T1000 (cell line): ENCODE results near the gene NOC4L.

Experiments
- DNase-seq: peaks from one replicate; lab custom pipeline; 2025; ENCODE audit warnings: mixed read lengths; lab: John Stamatoyannopoulos, UW

The NOC4L gene

DNA sequence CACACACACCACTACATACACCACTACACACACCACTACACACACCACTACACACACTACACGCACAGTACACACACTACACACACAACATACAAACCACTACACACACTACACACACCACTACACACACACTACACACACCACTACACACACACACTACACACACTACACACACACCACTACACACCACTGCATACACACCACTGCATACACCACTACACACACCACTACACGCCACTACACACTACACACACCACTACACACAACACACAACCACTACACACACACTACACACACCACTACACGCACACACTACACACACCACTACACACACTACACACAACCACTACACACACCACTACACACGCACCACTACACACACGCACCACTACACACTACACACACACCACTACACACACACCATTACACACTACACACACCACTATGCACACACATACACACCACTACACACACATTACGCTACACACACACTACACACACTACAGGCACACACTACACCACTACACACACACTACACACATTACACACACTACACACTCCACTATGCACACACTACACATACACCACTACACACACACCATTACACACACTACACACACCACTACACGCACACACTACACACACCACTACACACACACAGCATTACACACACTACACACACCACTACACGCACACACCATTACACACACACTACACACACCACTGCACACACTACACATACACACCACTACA lies 12.5 kb downstream of the NOC4L start:
- no peak for DNase-seq

DNA sequence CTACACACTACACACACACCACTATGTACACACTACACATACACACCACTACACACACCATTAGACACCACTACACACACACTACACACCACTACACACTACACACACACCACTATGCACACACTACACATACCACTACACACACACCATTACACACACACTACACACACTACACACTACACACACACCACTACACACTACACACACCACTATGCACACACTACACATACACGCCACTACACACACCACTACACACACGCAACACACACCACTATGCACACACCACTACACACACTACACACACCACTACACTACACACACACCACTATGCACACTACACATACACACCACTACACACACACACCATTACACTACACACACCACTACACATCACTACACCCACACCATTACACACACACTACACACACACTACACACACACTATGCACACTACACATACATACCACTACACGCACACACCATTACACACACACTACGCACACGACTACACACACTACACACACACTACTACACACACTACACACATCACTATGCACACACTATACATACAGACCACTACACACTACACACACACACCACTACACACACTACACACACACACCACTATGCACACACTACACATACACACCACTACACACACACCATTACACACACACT lies 13.6 kb downstream of the NOC4L start:
- no peak for DNase-seq

DNA sequence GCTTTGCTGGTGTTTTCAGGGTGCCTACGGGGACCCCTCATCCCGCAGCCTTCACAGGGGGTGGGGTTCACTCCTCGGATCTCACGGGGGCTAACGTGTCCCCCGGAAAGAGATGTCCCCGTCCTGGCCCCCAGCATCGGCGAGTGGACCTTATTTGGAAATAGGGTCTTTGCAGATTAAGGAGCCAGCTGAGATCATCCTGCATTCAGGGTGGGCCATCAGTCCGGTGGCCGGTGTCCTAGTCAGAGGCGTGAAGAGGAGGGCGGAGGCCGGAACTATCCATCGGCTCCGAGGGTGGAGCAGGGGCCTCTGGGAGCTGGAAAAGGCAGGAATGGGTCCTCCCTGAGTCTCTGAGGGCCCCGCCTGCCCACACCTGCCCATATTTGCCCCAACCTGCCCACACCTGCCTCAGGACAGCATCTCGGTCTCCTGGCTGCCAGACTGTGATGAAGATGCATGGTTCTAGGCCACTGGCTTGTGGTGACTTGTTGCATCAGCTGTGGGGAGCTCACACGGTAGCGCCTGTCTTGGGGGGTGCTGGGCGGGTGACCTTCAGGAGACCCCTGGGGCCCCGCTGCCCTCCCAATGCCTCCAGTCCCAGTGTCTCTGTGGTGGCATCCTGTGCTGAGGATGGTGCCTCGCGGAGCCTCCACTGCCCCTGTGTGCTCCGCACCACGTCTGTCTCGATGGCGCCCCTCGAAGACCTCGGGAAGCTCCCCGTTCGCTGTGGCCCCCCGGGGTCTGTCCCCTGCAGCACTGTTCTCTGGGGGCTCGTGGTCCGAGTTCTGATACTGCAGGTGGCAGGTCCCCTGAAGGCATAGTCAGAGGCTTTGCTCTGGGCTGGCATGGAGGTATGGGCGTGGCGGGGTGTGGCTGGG lies 14.7 kb downstream of the NOC4L start:
- no peak for DNase-seq

DNA sequence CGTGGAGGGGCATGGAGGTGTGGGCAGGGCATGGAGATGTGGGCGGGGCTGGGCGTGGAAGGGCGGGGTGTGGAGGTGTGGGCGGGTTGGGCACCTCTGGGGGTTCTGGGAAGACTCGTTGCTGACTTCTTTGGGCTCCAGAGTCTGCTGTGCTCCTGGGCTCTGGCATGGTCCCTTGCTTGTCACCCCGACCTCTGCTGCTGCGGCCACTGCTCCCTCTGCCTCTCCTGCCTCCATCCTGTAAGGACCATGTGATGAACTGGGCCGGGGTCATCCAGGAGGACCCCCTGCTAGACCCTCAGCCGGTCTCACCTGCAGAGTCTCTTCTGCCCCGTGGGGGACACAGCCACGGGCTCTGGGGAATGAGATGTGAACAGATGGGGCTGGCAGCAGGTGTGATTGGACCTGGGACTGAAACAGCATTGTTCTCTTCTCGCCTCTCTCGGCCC lies 15.3 kb downstream of the NOC4L start:
- DNase-seq, result no peak

GRCh38 chr12:132160016-132160415 lies 15.8 kb downstream of the NOC4L start:
- no peak for DNase-seq

GRCh38 chr12:132160601-132161035 lies 16.4 kb downstream of the NOC4L start:
- DNase-seq, result no peak

DNA sequence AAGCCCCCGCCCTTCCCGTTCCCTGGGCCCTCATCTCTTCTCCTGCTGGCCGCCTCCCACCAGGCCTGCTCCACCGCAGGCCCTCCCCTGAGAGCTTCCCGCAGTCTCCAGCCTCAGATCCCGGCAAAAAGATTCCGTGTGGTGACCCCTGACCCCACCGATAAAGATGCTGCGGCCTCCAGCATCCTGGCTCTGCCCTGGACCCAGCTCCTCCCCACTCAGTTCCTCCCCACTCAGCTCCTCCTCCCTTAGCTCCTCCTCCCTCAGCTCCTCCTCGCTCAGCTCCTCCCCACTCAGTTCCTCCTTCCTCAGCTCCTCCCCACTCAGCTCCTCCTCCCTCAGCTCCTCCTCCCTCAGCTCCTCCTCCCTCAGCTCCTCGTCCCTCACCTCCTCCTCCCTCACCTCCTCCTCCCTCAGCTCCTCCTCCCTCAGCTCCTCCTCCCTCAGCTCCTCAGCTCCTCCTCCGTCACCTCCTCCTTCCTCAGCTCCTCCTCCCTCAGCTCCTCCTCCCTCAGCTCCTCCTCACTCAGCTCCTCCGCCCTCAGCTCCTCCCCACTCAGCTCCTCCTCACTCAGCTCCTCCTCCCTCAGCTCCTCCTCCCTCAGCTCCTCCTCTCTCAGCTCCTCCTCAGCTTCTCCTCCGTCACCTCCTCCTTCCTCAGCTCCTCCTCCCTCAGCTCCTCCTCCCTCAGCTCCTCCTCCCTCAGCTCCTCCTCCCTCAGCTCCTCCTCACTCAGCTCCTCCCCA lies 17.0 kb downstream of the NOC4L start:
- no peak for DNase-seq

GRCh38 chr12:132161796-132162507 lies 17.7 kb downstream of the NOC4L start:
- no peak for DNase-seq

DNA sequence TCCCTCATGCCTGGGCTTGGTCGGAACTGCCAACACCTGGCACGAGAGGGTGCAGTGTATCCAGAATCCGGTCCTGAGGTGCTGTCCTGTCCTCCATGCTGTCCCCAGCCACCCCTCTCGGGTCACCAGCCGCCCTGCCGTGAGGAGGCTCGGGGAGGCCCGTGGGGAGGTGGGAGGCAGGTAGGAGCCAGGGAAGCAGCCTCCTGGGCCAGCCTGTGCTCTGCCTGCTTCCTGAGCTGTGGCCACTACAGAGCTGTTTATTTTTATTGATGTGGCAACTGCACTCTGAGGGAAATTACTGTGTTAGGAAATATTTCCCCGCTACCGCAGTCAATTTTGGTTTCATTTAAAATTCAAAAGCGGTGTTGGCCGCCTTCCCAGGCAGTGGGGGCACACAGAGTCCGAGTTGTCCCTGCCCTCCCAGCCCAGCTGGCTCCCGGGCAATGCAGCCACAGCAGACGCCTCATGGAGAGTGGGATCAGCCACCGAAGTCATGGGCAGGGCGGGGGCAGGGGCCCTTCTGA lies 18.3 kb downstream of the NOC4L start:
- DNase-seq, result peak; percentile 16

DNA sequence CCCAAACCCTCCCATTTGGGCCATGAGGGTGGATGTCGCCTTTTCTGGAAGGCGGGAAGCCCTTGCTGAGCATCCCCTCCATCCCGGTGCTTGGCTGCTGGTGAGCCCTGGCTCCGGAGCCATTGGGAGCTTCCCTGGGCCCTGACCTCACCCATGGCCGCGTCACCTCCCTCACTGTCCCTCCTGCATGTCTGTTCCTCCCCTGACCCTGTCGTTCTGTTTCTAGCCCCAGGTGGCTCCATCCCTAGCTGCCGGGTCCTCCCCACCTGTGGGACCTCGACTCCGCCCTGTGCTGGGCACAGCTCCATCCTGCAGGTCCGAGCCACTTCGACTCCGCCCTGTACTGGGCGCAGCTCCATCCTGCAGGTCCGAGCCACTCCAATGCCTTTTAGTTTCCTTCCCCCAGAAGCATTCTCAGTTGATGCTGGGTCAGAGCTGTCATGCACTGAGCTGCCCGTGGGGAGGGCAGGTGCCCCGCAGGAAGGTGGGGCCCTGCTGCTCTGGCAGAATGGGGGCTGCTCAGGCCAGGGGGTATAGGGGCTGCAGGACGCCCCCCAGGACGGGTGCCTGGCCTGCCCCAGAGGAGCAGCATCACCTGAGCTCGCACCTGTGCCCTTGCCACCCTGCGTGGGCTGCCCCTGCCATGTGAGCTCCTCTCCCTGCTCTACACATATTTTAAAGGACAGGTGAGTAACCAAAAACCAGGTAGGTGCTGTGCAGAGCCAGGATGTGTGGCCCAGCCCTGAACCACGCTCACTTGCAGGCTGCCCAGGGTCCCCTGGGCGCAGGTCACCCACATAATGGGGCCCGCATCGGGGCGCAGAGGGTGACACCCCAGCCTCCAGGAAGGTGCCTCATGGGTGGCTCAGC lies 19.0 kb downstream of the NOC4L start:
- no peak for DNase-seq

GRCh38 chr12:132163911-132164288 lies 19.6 kb downstream of the NOC4L start:
- no peak for DNase-seq

DNA sequence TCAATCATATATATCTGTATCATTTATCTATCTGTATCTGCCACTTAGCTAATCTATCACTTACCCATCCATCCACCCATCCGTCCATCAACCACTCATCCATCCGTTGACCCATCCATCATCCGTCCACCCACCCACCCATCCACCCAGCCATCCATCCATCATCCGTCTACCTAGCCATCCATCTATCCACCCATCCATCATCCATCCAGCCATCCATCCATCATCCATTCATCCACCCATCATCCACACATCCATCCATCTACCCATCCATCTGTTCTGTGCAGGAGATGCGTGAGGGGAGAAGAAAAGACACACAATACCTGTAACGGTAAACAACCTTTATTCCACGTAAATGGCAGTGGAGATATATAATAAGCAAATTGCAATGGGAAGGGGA lies 20.2 kb downstream of the NOC4L start:
- no peak for DNase-seq

DNA sequence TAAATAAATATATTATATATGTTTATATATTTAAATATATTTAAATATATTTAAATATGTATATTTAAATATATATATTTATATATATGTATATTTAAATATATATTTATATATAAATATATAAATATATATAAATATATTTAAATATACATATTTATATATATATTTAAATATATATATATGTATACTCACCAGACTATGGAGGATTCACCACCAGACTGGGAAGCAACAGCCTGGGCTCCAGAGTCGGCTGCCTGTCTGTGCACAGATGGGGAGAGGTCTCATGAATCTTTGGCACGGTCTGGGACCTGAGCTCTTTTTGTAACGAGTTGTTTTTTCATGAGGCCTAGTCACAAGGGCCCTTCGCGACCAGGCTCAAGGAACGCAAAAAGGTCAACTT lies 21.3 kb downstream of the NOC4L start:
- DNase-seq, result no peak

DNA sequence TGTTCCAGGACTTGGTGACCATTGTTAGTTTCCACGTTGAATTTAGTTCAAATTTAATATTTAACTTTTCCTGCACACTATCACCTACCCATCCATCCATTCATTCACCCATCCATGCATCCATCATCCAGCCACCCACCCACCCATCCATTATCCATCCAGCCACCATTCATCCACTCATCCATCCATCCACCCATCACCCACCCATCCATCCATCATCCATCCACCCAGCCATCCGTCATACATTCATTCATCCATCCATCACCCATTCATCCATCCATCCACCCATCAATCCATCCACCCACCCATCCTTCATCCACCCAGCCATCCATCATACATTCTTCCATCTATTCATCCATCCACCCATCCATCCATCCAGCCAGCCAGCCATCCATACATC lies 21.8 kb downstream of the NOC4L start:
- DNase-seq, result no peak

DNA sequence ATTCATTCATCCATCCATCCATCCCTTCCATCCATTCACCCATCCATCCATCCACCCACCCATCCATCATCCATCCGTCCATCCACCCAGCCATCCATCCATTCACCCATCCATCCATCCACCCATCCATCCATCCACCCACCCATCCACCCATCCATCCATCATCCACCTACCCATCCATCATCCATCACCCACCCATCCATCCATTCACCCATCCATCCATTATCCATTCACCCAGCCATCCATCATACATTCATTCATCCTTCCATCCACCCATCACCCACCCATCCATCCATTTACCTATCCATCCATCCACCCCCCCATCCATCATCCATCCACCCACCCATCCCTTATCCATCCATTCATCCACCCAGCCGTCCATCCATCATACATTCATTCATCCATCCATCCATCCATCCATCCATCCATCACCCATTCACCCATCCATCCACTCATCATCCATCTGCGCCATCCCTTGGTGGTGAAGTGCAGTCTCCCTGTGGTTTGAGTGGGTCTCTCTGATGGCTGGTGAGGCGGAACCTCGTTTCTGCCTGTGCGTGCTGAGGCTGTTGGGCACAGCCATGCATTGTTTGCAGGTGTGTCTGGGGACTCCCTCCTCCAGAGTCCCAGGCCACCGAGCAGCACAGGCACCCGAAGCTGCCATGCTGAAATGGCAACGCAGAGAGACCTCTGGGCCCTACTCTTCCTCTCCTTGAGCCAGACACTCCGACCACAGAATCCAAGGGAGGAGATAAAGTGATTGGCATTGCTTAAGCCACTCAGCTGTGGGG lies 22.7 kb downstream of the NOC4L start:
- no peak for DNase-seq

GRCh38 chr12:132167611-132168310 lies 23.5 kb downstream of the NOC4L start:
- DNase-seq, result no peak

- no peak for DNase-seq
These were observed 24.2 kb downstream of the NOC4L start for GRCh38 chr12:132168311-132169031.

GRCh38 chr12:132169376-132169775 lies 25.1 kb downstream of the NOC4L start:
- no peak for DNase-seq
